K562 (cell line): ENCODE results near the gene FMO5. TPM values are rescaled to one million over a fixed set of nuclear protein-coding genes. Genes with fewer than 3 reads are reported as not detected.

Experiments
- ASH1L ChIP-seq: fragments of 450-650 bp; IDR thresholded peaks from 2 replicates; pipeline ENCODE4 v1.6.1; 2018; ENCODE audit warnings: borderline replicate concordance, mild to moderate bottlenecking, low read depth; ENCODE audit not compliant: partially characterized antibody
- BRF1 ChIP-seq: IDR thresholded peaks from 3 replicates; pipeline ENCODE4 v1.6.1; 2011; ENCODE audit warnings: borderline replicate concordance, mild to moderate bottlenecking; ENCODE audit not compliant: insufficient read length; ENCODE audit errors: extremely low read depth
- GATA2 ChIP-seq: sonication (generic); formaldehyde crosslinking; IDR thresholded peaks from 2 replicates; pipeline ENCODE4 v1.4.0; 2020; ENCODE audit warnings: mild to moderate bottlenecking, missing genetic modification reagents
- HMGN3 ChIP-seq: IDR thresholded peaks from 2 replicates; pipeline ENCODE4 v1.6.1; 2011; ENCODE audit warnings: borderline replicate concordance, low read depth, mild to moderate bottlenecking, mixed read lengths, low read length; ENCODE audit not compliant: insufficient read length; ENCODE audit errors: extremely low read depth
- IFI16 ChIP-seq: fragments of 250-450 bp; sonication (Bioruptor Pico); IDR thresholded peaks from 2 replicates; pipeline ENCODE4 v2.1.2; 2022; ENCODE audit warnings: mild to moderate bottlenecking, inconsistent platforms
- MAFF ChIP-seq: IDR thresholded peaks from 2 replicates; pipeline ENCODE4 v1.6.1; 2012; ENCODE audit warnings: low read length, improper control_type of control experiment
- MEF2D ChIP-seq: conservative IDR thresholded peaks from 2 replicates; pipeline ENCODE4 v1.6.1; 2016; ENCODE audit warnings: low read depth, missing genetic modification characterization, missing compliant biosample characterization
- MLX ChIP-seq, 2 experiments: fragments of 450-650 bp in 1 of 2; sonication (generic) in 1 of 2; formaldehyde crosslinking; conservative IDR thresholded peaks; 2 replicates each; pipeline versions ENCODE4 v1.4.0 to v1.8.1; 2020 to 2022; ENCODE audit warnings: mild to moderate bottlenecking in 1 of 2, missing genetic modification reagents in 1 of 2
- MYC ChIP-seq, 2 experiments: fragments of 250-450 bp in 1 of 2; sonication (Bioruptor Pico) in 1 of 2; IDR thresholded peaks; 2 replicates each; pipeline versions ENCODE4 v1.5.1 to v1.6.1; 2012 to 2021; ENCODE audit warnings: low read depth in 2 of 2, borderline replicate concordance in 1 of 2, improper control_type of control experiment in 1 of 2, low read length in 1 of 2, mild to moderate bottlenecking in 1 of 2, moderate library complexity in 1 of 2
- PHF8 ChIP-seq: fragments of 200-600 bp; sonication (generic); IDR thresholded peaks from 2 replicates; pipeline ENCODE4 v1.6.1; 2012; ENCODE audit warnings: mixed run types, mild to moderate bottlenecking, inconsistent platforms, low read length, moderate library complexity, borderline replicate concordance
- TCF3 ChIP-seq: sonication (generic); formaldehyde crosslinking; IDR thresholded peaks from 2 replicates; pipeline ENCODE4 v1.4.0; 2020; ENCODE audit warnings: mild to moderate bottlenecking, missing genetic modification reagents
- TOE1 ChIP-seq, 2 experiments: fragments of 450-650 bp in 1 of 2; sonication (generic) in 1 of 2; formaldehyde crosslinking in 1 of 2; IDR thresholded peaks; 2 replicates each; pipeline versions ENCODE4 v1.7.1 to v1.8.0; 2016 to 2022; ENCODE audit warnings: borderline replicate concordance in 2 of 2, mild to moderate bottlenecking in 2 of 2, antibody characterized with exemption in 1 of 2, inconsistent platforms in 1 of 2, low read depth in 1 of 2, missing genetic modification reagents in 1 of 2, moderate library complexity in 1 of 2
- ZKSCAN8 ChIP-seq: fragments of 200-800 bp; sonication (Bioruptor generic); IDR thresholded peaks from 2 replicates; pipeline ENCODE4 v1.6.1; 2016; ENCODE audit warnings: missing genetic modification characterization, missing compliant biosample characterization
- ZNF124 ChIP-seq: sonication (generic); formaldehyde crosslinking; IDR thresholded peaks from 2 replicates; pipeline ENCODE4 v1.8.1; 2022; ENCODE audit warnings: missing genetic modification reagents
- ZNF140 ChIP-seq: fragments of 250-450 bp; sonication (Bioruptor Pico); IDR thresholded peaks from 2 replicates; pipeline ENCODE4 v1.8.0; 2021; ENCODE audit warnings: moderate library complexity, mild to moderate bottlenecking, inconsistent platforms
- ZNF224 ChIP-seq: sonication (generic); formaldehyde crosslinking; IDR thresholded peaks from 2 replicates; pipeline ENCODE4 v1.8.0; 2022; ENCODE audit warnings: mild to moderate bottlenecking, missing genetic modification reagents
- ZNF274 ChIP-seq: IDR thresholded peaks from 2 replicates; pipeline ENCODE4 v1.6.1; 2011; ENCODE audit warnings: low read depth, mild to moderate bottlenecking, low read length, moderate library complexity, borderline replicate concordance
- polyA plus RNA-seq, 8 experiments: library from polyadenylated mRNA; depleted of rRNA in 4 of 8; stranded (reverse) in 5 of 8; unstranded in 3 of 8; fragments of >200 nt; fragmentation: Nextera tagmentation in 2 of 8; fragmentation: Illumina TruSeq in 1 of 8; extraction: Ambion mirVana in 2 of 8; extraction: Trizol in 1 of 8; gene quantifications; 2 replicates each; pipeline versions ENCODE4 v1.2.1 to v1.2.3, GENCODE V29; 2011 to 2014; ENCODE audit warnings: inconsistent platforms in 1 of 8, missing spikeins in 1 of 8
- total RNA-seq, 7 experiments: library from RNA; depleted of rRNA in 6 of 7; stranded (reverse); fragments of >200 nt in 6 of 7; fragmentation: Illumina TruSeq in 2 of 7; extraction: Trizol in 2 of 7; gene quantifications; 2 replicates each; pipeline versions ENCODE4 v1.2.1 to v1.2.3, GENCODE V29; 2011 to 2021; ENCODE audit warnings: low replicate concordance in 1 of 7
- TF ChIP-seq, protein P1 (sequence below): fragments of 450-650 bp; IDR thresholded peaks from 2 replicates; pipeline ENCODE4 v1.6.1; 2016; ENCODE audit warnings: borderline replicate concordance
- TF ChIP-seq, protein P2 (sequence below): fragments of 250-450 bp; sonication (Bioruptor Pico); IDR thresholded peaks from 2 replicates; pipeline ENCODE4 v1.6.1; 2021; ENCODE audit warnings: mild to moderate bottlenecking
- TF ChIP-seq, protein P3 (sequence below): sonication (generic); formaldehyde crosslinking; IDR thresholded peaks from 2 replicates; pipeline ENCODE4 v1.4.0; 2020; ENCODE audit warnings: mild to moderate bottlenecking, missing genetic modification reagents

Gene FMO5
- total and polyA plus RNA-seq, 9 of the 15 experiments (the other 6 are each of a cell fraction or from before 2014, with no cell fraction given), result 0.11 to 0.69 (median 0.19) TPM; not detected in 1

DNA sequence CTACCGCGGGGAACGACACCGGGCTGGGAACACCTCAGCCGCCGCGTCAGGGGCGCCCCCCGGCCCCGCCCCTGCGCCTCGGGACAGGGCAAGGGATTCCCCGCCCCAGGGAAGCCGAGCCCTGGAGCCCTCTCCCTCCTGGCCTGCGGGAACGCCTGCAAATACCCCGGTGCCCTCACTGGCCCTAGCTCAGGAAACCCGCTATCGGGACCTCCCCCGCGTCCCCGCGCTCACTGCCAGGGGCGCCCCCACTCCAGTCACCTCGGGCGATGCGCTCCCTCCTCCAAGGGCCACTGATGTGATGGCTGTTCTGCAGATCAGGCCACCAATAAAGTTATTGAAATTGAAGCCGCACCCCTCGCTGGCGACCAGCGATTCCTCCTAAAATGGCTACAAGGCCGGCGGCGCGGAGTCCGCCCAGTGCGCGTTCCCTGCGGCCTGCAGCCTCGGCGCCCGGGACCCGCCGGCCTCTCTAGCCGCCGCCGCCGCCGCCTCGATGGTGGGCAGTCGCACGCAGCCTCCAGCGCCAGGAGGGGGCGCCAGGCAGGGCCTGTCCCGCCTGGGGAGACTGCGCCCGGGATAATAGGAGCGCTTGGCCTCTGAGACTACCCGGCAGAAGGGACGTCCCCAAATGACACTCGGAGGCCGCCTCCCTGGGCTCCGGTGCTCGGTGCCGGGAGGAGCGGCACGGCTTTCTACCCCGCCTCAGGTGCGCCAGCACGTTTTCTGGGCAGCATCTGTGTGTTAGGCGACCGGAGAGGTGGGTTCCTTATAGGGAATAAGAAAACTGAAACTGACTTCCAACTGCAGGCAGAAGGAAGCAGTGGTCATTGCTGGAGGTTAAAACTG lies 52.7 kb downstream of the FMO5 start, which contains the start of gene PRKAB2 (continued):
- no peak for TF ChIP-seq ZNF140 (CRISPR knock-in tag)
- TF ChIP-seq GATA2 (CRISPR knock-in tag), result no peak
- TF ChIP-seq MLX (CRISPR knock-in tag; conservative IDR thresholded peaks at IDR 0.05), result no peak
- no peak for TF ChIP-seq ZNF124 (CRISPR knock-in tag)
- peak; percentile 53 for TF ChIP-seq MYC (IDR thresholded peaks at IDR 0.05; ENCODE audit: low read depth, low read length)
- TF ChIP-seq MYC (CRISPR knock-in tag; IDR thresholded peaks at IDR 0.05; ENCODE audit: borderline replicate concordance, low read depth), result peak; percentile 44; the same call in 1 of the 2 replicates
- TF ChIP-seq ZNF274, result no peak
- TF ChIP-seq HMGN3, result peak; percentile 30
- TF ChIP-seq, protein P1, sequence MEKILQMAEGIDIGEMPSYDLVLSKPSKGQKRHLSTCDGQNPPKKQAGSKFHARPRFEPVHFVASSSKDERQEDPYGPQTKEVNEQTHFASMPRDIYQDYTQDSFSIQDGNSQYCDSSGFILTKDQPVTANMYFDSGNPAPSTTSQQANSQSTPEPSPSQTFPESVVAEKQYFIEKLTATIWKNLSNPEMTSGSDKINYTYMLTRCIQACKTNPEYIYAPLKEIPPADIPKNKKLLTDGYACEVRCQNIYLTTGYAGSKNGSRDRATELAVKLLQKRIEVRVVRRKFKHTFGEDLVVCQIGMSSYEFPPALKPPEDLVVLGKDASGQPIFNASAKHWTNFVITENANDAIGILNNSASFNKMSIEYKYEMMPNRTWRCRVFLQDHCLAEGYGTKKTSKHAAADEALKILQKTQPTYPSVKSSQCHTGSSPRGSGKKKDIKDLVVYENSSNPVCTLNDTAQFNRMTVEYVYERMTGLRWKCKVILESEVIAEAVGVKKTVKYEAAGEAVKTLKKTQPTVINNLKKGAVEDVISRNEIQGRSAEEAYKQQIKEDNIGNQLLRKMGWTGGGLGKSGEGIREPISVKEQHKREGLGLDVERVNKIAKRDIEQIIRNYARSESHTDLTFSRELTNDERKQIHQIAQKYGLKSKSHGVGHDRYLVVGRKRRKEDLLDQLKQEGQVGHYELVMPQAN, result peak; percentile 69; the same call in 1 of the 2 replicates
- no peak for TF ChIP-seq MAFF
- TF ChIP-seq MEF2D (tag), result no peak
- no peak for TF ChIP-seq ASH1L
- no peak for TF ChIP-seq IFI16 (CRISPR knock-in tag)
- TF ChIP-seq BRF1, result no peak
- TF ChIP-seq, protein P2, sequence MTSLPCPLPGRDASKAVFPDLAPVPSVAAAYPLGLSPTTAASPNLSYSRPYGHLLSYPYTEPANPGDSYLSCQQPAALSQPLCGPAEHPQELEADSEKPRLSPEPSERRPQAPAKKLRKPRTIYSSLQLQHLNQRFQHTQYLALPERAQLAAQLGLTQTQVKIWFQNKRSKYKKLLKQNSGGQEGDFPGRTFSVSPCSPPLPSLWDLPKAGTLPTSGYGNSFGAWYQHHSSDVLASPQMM (CRISPR knock-in tag), result no peak
- TF ChIP-seq, protein P3, sequence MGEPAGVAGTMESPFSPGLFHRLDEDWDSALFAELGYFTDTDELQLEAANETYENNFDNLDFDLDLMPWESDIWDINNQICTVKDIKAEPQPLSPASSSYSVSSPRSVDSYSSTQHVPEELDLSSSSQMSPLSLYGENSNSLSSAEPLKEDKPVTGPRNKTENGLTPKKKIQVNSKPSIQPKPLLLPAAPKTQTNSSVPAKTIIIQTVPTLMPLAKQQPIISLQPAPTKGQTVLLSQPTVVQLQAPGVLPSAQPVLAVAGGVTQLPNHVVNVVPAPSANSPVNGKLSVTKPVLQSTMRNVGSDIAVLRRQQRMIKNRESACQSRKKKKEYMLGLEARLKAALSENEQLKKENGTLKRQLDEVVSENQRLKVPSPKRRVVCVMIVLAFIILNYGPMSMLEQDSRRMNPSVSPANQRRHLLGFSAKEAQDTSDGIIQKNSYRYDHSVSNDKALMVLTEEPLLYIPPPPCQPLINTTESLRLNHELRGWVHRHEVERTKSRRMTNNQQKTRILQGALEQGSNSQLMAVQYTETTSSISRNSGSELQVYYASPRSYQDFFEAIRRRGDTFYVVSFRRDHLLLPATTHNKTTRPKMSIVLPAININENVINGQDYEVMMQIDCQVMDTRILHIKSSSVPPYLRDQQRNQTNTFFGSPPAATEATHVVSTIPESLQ (CRISPR knock-in tag), result 0 out of 2 replicates have a peak, but pooled peaks have one; percentile 34
- no peak for TF ChIP-seq ZNF224
- peak; percentile 65; the same call in 1 of the 2 replicates for TF ChIP-seq PHF8
- TF ChIP-seq TCF3 (CRISPR knock-in tag), result no peak; the same call in 1 of the 2 replicates
- peak; percentile 83 for TF ChIP-seq TOE1 (IDR thresholded peaks at IDR 0.05; ENCODE audit: borderline replicate concordance)
- no peak for TF ChIP-seq TOE1 (CRISPR knock-in tag; IDR thresholded peaks at IDR 0.05; ENCODE audit: borderline replicate concordance, low read depth)
- no peak for TF ChIP-seq ZKSCAN8 (CRISPR knock-in tag)
